Measurements from ENCODE around the gene SMYD4. TPM values are rescaled to one million over a fixed set of nuclear protein-coding genes. Genes with fewer than 3 reads are reported as not detected.

SMYD4 gene
- total and polyA plus RNA-seq, 2 donors (not counting 1 experiment from before 2014, with no cell fraction given), result 11.9 to 37.5 TPM

- no peak overlapping the region for H3K4me3 Mint-ChIP-seq
- H3K27ac Mint-ChIP-seq, result no peak overlapping the region
Measured at GRCh38 chr17:1873418-1873817, 43.7 kb upstream of the SMYD4 start.

GRCh38 chr17:1872976-1873375, 43.3 kb upstream of the SMYD4 start:
- CTCF ChIA-PET, result no interaction called here

More at GRCh38 chr17:1873418-1873817, 43.7 kb upstream of the SMYD4 start:
- DNase-seq (no peak), ATAC-seq (ENCODE audit: low read depth) (no peak)
- Histone ChIP-seq H3K36me3 (replicated peaks in 1 of 2; ENCODE audit: control extremely low read depth in 1 of 2, control insufficient read depth in 1 of 2, extremely low read depth in 1 of 2, insufficient read depth in 2 of 2, low read length in 1 of 2) (peaks cover 1 to 45% of the 10 kb centered on the region in 2 experiments), H3K4me2 (replicated peaks; ENCODE audit: low read depth, low read length, poor library complexity, severe bottlenecking) (no peak overlapping the region), H4K20me1 (ENCODE audit: control insufficient read depth, insufficient read depth, low read length, poor library complexity, severe bottlenecking) (no peaks in the 10 kb centered on the region), H3K27me3 (replicated peaks in 1 of 4; ENCODE audit: control extremely low read depth in 1 of 4, control insufficient read depth in 3 of 4, insufficient read depth in 4 of 4, low read length in 3 of 4) (no peaks in the 10 kb centered on the region), H3K27ac (ENCODE audit: low read length in 2 of 2) (no peak overlapping the region), H3K79me2 (ENCODE audit: control insufficient read depth, insufficient read depth, low read length) (peaks cover 2% of the 10 kb centered on the region), H3K9me3 (ENCODE audit: control extremely low read depth in 1 of 3, control insufficient read depth in 2 of 3, insufficient read depth in 1 of 3, low read length in 2 of 3) (no peaks in the 10 kb centered on the region), H3K4me1 (ENCODE audit: control insufficient read depth in 2 of 2, insufficient read depth in 2 of 2, low read length in 2 of 2) (no peaks in the 10 kb centered on the region), H3K4me3 (ENCODE audit: control extremely low read depth in 1 of 5, extremely low read depth in 1 of 5, insufficient read depth in 1 of 5, low read depth in 2 of 5, low read length in 4 of 5) (no peak overlapping the region), H2AFZ (ENCODE audit: insufficient read depth, low read depth, low read length, poor library complexity, severe bottlenecking) (no peak overlapping the region), H3K9ac (ENCODE audit: low read length) (no peak overlapping the region)
- intact Hi-C loops (cut with micrococcal nuclease), result no loop called here
- Mint-ChIP-seq H3K4me1 (no peaks in the 10 kb centered on the region), H3K9me3 (ENCODE audit: insufficient read depth) (no peaks in the 10 kb centered on the region), H3K27me3 (no peaks in the 10 kb centered on the region)
- WGBS (ENCODE audit: insufficient coverage), result 97% methylated on average over 4 of the region's 9 CpGs
- ChIA-PET POLR2A (no interaction called here), CTCF (interaction anchor here (1.7 kb wide), 1 partner anchor 9 kb away, joined by 7 read pairs; no protein-coding TSS in a partner anchor)
- no peak for TF ChIP-seq EZH2 (IDR thresholded peaks at IDR 0.05; ENCODE audit: borderline replicate concordance, insufficient read depth, low read depth, low read length, poor library complexity, severe bottlenecking)
- no peak for TF ChIP-seq CTCF (IDR thresholded peaks at IDR 0.05)

More at GRCh38 chr17:1872976-1873375, 43.3 kb upstream of the SMYD4 start:
- H3K9ac ChIP-seq (ENCODE audit: low read length), result no peak overlapping the region
- H3K27ac ChIP-seq (ENCODE audit: low read length in 2 of 2), result no peak overlapping the region
- H3K9me3 ChIP-seq (ENCODE audit: control extremely low read depth in 1 of 3, control insufficient read depth in 2 of 3, insufficient read depth in 1 of 3, low read length in 2 of 3), result no peaks in the 10 kb centered on the region
- POLR2A ChIA-PET, result no interaction called here
- H3K4me1 ChIP-seq (ENCODE audit: control insufficient read depth in 2 of 2, insufficient read depth in 2 of 2, low read length in 2 of 2), result no peaks in the 10 kb centered on the region
- ATAC-seq (ENCODE audit: low read depth) (no peak), DNase-seq (no peak)
- Mint-ChIP-seq H3K4me1 (no peaks in the 10 kb centered on the region), H3K4me3 (no peak overlapping the region), H3K9me3 (ENCODE audit: insufficient read depth) (no peaks in the 10 kb centered on the region), H3K27ac (no peak overlapping the region), H3K27me3 (no peaks in the 10 kb centered on the region)
- peaks cover 1 to 41% of the 10 kb centered on the region in 2 experiments for H3K36me3 ChIP-seq (replicated peaks in 1 of 2; ENCODE audit: control extremely low read depth in 1 of 2, control insufficient read depth in 1 of 2, extremely low read depth in 1 of 2, insufficient read depth in 2 of 2, low read length in 1 of 2)
- H3K27me3 ChIP-seq (replicated peaks in 1 of 4; ENCODE audit: control extremely low read depth in 1 of 4, control insufficient read depth in 3 of 4, insufficient read depth in 4 of 4, low read length in 3 of 4), result no peaks in the 10 kb centered on the region
- H3K4me2 ChIP-seq (replicated peaks; ENCODE audit: low read depth, low read length, poor library complexity, severe bottlenecking), result no peak overlapping the region
- H2AFZ ChIP-seq (ENCODE audit: insufficient read depth, low read depth, low read length, poor library complexity, severe bottlenecking), result no peak overlapping the region
- no peak overlapping the region for H3K4me3 ChIP-seq (ENCODE audit: control extremely low read depth in 1 of 5, extremely low read depth in 1 of 5, insufficient read depth in 1 of 5, low read depth in 2 of 5, low read length in 4 of 5)
- WGBS (ENCODE audit: insufficient coverage), result no CpG with 5 or more reads among the region's 4 CpGs
- H4K20me1 ChIP-seq (ENCODE audit: control insufficient read depth, insufficient read depth, low read length, poor library complexity, severe bottlenecking), result no peaks in the 10 kb centered on the region
- TF ChIP-seq EZH2 (IDR thresholded peaks at IDR 0.05; ENCODE audit: borderline replicate concordance, insufficient read depth, low read depth, low read length, poor library complexity, severe bottlenecking), result no peak
- no peak for TF ChIP-seq CTCF (IDR thresholded peaks at IDR 0.05)
- H3K79me2 ChIP-seq (ENCODE audit: control insufficient read depth, insufficient read depth, low read length), result peaks cover 4% of the 10 kb centered on the region
- intact Hi-C loops (cut with micrococcal nuclease), result no loop called here

All from B cell (primary cell).